Sigmoid colon (tissue), 4 donors: Measurements from ENCODE around the gene FGF14.

Experiments
- EP300 ChIP-seq, 4 donors: sonication (generic); formaldehyde crosslinking; IDR thresholded peaks; one replicate each; pipeline ENCODE4 v1.6.1; 2017; ENCODE audit warnings: antibody characterized with exemption in 4 of 4
- POLR2A ChIP-seq, 2 donors: fragments of 450-650 bp; IDR thresholded peaks; one replicate each; pipeline ENCODE4 v1.6.1; 2016; ENCODE audit warnings: antibody characterized with exemption in 2 of 2, mild to moderate bottlenecking in 2 of 2, moderate library complexity in 2 of 2
- TF ChIP-seq, protein P1 (sequence below), 4 experiments: fragments of 450-650 bp in 3 of 4; fragments of 200-600 bp in 1 of 4; IDR thresholded peaks; one replicate each; pipeline ENCODE4 v1.5.1; 2016 to 2019; ENCODE audit warnings: antibody characterized with exemption in 4 of 4, mild to moderate bottlenecking in 3 of 4, moderate library complexity in 2 of 4

DNA sequence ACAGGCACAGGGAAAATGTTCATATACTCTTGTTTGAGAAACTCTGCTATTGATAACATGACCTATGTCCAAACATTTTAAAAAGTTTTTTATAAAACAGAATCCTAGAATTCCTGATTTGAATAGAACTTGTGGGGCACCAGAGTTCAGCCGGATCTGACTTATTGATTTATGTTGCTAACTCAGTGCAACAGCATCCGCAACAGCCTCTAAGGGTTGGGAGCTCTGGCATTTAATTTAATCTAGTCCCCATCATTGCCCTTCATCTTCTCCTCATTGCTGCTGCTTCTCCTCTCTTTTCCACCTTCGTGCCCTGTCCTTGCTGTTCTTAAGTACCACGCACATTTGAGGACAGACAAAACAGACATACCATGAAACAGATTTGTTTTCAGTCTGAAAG lies 214.5 kb downstream of the FGF14 start:
- TF ChIP-seq EP300 (IDR thresholded peaks at IDR 0.05) (no peak), POLR2A (IDR thresholded peaks at IDR 0.05) (no peak)
- TF ChIP-seq, protein P1, sequence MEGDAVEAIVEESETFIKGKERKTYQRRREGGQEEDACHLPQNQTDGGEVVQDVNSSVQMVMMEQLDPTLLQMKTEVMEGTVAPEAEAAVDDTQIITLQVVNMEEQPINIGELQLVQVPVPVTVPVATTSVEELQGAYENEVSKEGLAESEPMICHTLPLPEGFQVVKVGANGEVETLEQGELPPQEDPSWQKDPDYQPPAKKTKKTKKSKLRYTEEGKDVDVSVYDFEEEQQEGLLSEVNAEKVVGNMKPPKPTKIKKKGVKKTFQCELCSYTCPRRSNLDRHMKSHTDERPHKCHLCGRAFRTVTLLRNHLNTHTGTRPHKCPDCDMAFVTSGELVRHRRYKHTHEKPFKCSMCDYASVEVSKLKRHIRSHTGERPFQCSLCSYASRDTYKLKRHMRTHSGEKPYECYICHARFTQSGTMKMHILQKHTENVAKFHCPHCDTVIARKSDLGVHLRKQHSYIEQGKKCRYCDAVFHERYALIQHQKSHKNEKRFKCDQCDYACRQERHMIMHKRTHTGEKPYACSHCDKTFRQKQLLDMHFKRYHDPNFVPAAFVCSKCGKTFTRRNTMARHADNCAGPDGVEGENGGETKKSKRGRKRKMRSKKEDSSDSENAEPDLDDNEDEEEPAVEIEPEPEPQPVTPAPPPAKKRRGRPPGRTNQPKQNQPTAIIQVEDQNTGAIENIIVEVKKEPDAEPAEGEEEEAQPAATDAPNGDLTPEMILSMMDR (IDR thresholded peaks at IDR 0.05) = no peak
